WTC11 (cell line): ENCODE measurements around the gene CHST13.

Experiments
- CTCF ChIP-seq: fragments of 200-600 bp; IDR thresholded peaks from 2 replicates; pipeline ENCODE4 v1.8.0; 2022; ENCODE audit warnings: antibody characterized with exemption
- FOXP4 ChIP-seq: sonication (generic); formaldehyde crosslinking; IDR thresholded peaks from 2 replicates; pipeline ENCODE4 v1.8.0; 2022; ENCODE audit warnings: mild to moderate bottlenecking, missing genetic modification reagents
- NFYB ChIP-seq: sonication (generic); formaldehyde crosslinking; conservative IDR thresholded peaks from 2 replicates; pipeline ENCODE4 v1.8.0; 2022; ENCODE audit warnings: low read depth, missing genetic modification reagents
- SP1 ChIP-seq: sonication (generic); formaldehyde crosslinking; conservative IDR thresholded peaks from 2 replicates; pipeline ENCODE4 v1.8.1; 2022; ENCODE audit warnings: missing genetic modification reagents
- ZNF138 ChIP-seq: sonication (generic); formaldehyde crosslinking; conservative IDR thresholded peaks from 2 replicates; pipeline ENCODE4 v1.8.1; 2022; ENCODE audit warnings: mild to moderate bottlenecking, moderate library complexity, missing genetic modification reagents

- TF ChIP-seq CTCF: no peak
- no peak for TF ChIP-seq FOXP4
- TF ChIP-seq NFYB (CRISPR knock-in tag): no peak
- no peak for TF ChIP-seq ZNF138 (CRISPR knock-in tag)
- no peak for TF ChIP-seq SP1 (CRISPR knock-in tag)
Observed at GRCh38 chr3:126544596-126545281, 20.8 kb downstream of the CHST13 start.
